ENCODE measurements around the gene FECH. TPM values are rescaled to one million over a fixed set of nuclear protein-coding genes. Genes with fewer than 3 reads are reported as not detected.
A peak's percentile ranks its signal among the peaks of the same experiment; 100 is the strongest.

Gene FECH
- polyA plus RNA-seq, 2 of the 4 experiments (the other 2 are of a cell fraction) = 41.3 to 71.2 TPM

DNA sequence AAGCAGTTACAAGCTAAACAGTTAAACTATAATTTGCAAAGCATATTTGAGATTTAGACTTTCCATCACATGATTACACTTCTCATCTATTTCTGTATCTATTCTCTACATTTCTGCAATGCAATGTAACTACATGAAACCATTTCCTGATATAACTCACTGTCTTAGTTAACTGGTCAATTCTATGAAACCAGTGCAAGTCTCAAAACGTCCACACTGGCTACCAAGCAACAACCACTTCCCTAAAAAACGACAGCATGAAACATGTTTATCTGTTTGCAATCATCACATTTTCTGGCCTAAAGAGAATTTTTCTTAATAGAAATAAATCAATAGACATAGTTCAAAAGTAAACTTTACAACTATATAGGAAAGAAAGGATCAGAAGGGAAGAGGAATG is 17.4 kb downstream of the FECH start (continued):
- TF ChIP-seq RFX5 (IDR thresholded peaks at IDR 0.05) = no peak
- TF ChIP-seq, protein P1, sequence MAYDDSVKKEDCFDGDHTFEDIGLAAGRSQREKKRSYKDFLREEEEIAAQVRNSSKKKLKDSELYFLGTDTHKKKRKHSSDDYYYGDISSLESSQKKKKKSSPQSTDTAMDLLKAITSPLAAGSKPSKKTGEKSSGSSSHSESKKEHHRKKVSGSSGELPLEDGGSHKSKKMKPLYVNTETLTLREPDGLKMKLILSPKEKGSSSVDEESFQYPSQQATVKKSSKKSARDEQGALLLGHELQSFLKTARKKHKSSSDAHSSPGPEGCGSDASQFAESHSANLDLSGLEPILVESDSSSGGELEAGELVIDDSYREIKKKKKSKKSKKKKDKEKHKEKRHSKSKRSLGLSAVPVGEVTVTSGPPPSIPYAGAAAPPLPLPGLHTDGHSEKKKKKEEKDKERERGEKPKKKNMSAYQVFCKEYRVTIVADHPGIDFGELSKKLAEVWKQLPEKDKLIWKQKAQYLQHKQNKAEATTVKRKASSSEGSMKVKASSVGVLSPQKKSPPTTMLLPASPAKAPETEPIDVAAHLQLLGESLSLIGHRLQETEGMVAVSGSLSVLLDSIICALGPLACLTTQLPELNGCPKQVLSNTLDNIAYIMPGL (CRISPR knock-in tag; IDR thresholded peaks at IDR 0.05; ENCODE audit: borderline replicate concordance) = no peak
- no peak for TF ChIP-seq PHF8 (IDR thresholded peaks at IDR 0.05; ENCODE audit: borderline replicate concordance, low read depth)
- TF ChIP-seq SMC3 (IDR thresholded peaks at IDR 0.05) = no peak
- no peak for TF ChIP-seq MAZ (IDR thresholded peaks at IDR 0.05; ENCODE audit: borderline replicate concordance, low read depth, low read length)

DNA sequence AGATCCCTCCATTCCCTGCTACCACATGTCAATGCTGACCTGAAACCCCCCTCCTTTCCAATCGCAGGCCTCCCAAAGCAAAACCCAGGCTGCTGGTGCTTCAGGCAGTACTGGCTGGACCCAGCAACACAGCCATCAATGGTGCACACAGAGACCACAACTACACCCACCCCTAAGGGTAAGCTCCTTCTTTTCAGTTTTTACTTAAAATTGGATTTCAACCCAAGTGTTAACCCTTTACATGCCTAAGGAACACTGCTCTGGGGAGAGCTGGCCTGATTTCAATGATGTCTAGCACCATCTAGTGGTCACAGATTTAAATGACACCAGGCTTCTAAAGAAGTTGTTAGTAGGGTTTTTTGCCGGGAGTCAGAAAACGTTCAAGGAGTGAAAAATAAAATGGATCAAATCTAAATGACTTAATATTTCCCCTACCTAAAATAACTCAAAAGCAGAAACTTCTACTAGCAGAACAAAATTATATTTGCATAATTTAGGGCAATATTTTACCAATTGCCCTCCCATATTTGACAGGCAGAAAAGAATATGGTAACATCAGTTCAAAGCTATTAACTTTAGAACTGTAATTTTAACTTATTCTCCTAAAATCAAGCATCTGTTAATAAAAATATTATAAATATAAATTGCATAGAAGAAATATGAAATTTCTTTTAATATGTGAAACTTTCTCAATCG is 24.6 kb downstream of the FECH start:
- CTCF ChIA-PET = interaction anchor here (0.8 to 2.4 kb wide), 25 partner anchors 8 to 860 kb away, joined by 3 to 18 read pairs (median 3); no protein-coding TSS in a partner anchor
- WGBS (ENCODE audit: missing lambda C conversion rate) = 50% methylated on average over 4 of the region's 4 CpGs
- peak in 1 of 2 experiments; percentile 51; a peak in 2 of 6 replicates for ATAC-seq

DNA sequence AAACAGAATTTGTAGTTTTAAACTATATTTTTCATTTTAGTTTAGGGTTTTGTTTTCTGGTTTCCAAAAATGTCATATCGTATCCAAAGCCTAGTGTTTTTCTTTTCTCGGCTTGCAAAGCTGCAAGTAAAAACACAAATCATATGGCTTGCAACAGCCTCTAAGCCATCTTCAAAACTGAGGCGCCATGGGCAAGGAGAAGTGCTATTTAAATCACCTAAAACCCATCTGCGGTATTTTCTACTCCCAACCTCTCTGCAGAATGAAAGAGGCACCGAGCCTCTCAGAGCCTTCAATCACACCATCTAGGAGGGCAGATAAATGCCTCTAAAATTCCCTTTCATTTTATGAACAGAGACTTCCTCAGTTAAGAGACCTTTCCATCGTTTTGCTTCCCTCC is 25.2 kb downstream of the FECH start:
- no peak for ATAC-seq
- Histone ChIP-seq H3K4me1 (no peaks in the 10 kb centered on the region), H3K9me3 (no peaks in the 10 kb centered on the region), H3K4me2 (no peak overlapping the region), H3K27ac (no peak overlapping the region), H3K4me3 (no peak overlapping the region)
- FAIRE-seq = no peak
- no peak for DNase-seq (ENCODE audit: low read depth in 1 of 2, low spot score in 1 of 2)
- TF ChIP-seq TP53 (CRISPR knock-in tag; IDR thresholded peaks at IDR 0.05) (no peak), TFCP2L1 (CRISPR knock-in tag; IDR thresholded peaks at IDR 0.05) (no peak), ZC3H11A (IDR thresholded peaks at IDR 0.05) (no peak), GATA3 (IDR thresholded peaks at IDR 0.05; ENCODE audit: borderline replicate concordance) (no peak), RFX5 (IDR thresholded peaks at IDR 0.05) (no peak)
- TF ChIP-seq, protein P2, sequence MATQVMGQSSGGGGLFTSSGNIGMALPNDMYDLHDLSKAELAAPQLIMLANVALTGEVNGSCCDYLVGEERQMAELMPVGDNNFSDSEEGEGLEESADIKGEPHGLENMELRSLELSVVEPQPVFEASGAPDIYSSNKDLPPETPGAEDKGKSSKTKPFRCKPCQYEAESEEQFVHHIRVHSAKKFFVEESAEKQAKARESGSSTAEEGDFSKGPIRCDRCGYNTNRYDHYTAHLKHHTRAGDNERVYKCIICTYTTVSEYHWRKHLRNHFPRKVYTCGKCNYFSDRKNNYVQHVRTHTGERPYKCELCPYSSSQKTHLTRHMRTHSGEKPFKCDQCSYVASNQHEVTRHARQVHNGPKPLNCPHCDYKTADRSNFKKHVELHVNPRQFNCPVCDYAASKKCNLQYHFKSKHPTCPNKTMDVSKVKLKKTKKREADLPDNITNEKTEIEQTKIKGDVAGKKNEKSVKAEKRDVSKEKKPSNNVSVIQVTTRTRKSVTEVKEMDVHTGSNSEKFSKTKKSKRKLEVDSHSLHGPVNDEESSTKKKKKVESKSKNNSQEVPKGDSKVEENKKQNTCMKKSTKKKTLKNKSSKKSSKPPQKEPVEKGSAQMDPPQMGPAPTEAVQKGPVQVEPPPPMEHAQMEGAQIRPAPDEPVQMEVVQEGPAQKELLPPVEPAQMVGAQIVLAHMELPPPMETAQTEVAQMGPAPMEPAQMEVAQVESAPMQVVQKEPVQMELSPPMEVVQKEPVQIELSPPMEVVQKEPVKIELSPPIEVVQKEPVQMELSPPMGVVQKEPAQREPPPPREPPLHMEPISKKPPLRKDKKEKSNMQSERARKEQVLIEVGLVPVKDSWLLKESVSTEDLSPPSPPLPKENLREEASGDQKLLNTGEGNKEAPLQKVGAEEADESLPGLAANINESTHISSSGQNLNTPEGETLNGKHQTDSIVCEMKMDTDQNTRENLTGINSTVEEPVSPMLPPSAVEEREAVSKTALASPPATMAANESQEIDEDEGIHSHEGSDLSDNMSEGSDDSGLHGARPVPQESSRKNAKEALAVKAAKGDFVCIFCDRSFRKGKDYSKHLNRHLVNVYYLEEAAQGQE (IDR thresholded peaks at IDR 0.05) = no peak
- CTCF ChIA-PET = interaction anchor here (0.8 to 2.4 kb wide), 21 partner anchors 8 to 859 kb away, joined by 3 to 18 read pairs (median 4); no protein-coding TSS in a partner anchor
- POLR2A ChIA-PET = no interaction called here
- 88% methylated on average over 6 of the region's 6 CpGs for WGBS (ENCODE audit: missing lambda C conversion rate)

More for the DNA sequence above, 24.6 kb downstream of the FECH start:
- Histone ChIP-seq H3K9me3 (no peaks in the 10 kb centered on the region), H3K27ac (no peak overlapping the region), H3K4me2 (no peak overlapping the region), H3K4me1 (no peaks in the 10 kb centered on the region), H3K4me3 (no peak overlapping the region)
- DNase-seq (ENCODE audit: low read depth in 1 of 2, low spot score in 1 of 2) = peak; percentile 32 to 51
- FAIRE-seq = no peak
- POLR2A ChIA-PET = no interaction called here
- TF ChIP-seq RAD21 (conservative IDR thresholded peaks at IDR 0.05 in 1 of 2, IDR thresholded peaks at IDR 0.05 in 1 of 2) = peak; percentile 51 to 63
- peak; percentile 43; the same call in 2 of the 3 replicates for TF ChIP-seq SMC3 (IDR thresholded peaks at IDR 0.05)
- no peak for TF ChIP-seq NFE2L2 (conservative IDR thresholded peaks at IDR 0.05; ENCODE audit: low read length)
- TF ChIP-seq, protein P3, sequence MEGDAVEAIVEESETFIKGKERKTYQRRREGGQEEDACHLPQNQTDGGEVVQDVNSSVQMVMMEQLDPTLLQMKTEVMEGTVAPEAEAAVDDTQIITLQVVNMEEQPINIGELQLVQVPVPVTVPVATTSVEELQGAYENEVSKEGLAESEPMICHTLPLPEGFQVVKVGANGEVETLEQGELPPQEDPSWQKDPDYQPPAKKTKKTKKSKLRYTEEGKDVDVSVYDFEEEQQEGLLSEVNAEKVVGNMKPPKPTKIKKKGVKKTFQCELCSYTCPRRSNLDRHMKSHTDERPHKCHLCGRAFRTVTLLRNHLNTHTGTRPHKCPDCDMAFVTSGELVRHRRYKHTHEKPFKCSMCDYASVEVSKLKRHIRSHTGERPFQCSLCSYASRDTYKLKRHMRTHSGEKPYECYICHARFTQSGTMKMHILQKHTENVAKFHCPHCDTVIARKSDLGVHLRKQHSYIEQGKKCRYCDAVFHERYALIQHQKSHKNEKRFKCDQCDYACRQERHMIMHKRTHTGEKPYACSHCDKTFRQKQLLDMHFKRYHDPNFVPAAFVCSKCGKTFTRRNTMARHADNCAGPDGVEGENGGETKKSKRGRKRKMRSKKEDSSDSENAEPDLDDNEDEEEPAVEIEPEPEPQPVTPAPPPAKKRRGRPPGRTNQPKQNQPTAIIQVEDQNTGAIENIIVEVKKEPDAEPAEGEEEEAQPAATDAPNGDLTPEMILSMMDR (IDR thresholded peaks at IDR 0.05) = peak; percentile 75

All from A549 (cell line).